ENCODE data around the gene SAP30. TPM values are rescaled to one million over a fixed set of nuclear protein-coding genes. Genes with fewer than 3 reads are reported as not detected.

SAP30 gene
- total and polyA plus RNA-seq, 10 of the 15 experiments (the other 5 are each of a cell fraction or from before 2014, with no cell fraction given) = 5.0 to 56.9 (median 23.6) TPM

- POLR2A ChIA-PET = no interaction called here
- TF ChIP-seq, protein P1, sequence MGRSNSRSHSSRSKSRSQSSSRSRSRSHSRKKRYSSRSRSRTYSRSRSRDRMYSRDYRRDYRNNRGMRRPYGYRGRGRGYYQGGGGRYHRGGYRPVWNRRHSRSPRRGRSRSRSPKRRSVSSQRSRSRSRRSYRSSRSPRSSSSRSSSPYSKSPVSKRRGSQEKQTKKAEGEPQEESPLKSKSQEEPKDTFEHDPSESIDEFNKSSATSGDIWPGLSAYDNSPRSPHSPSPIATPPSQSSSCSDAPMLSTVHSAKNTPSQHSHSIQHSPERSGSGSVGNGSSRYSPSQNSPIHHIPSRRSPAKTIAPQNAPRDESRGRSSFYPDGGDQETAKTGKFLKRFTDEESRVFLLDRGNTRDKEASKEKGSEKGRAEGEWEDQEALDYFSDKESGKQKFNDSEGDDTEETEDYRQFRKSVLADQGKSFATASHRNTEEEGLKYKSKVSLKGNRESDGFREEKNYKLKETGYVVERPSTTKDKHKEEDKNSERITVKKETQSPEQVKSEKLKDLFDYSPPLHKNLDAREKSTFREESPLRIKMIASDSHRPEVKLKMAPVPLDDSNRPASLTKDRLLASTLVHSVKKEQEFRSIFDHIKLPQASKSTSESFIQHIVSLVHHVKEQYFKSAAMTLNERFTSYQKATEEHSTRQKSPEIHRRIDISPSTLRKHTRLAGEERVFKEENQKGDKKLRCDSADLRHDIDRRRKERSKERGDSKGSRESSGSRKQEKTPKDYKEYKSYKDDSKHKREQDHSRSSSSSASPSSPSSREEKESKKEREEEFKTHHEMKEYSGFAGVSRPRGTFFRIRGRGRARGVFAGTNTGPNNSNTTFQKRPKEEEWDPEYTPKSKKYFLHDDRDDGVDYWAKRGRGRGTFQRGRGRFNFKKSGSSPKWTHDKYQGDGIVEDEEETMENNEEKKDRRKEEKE (IDR thresholded peaks at IDR 0.05) = no peak
- no peak for TF ChIP-seq SMARCA5 (IDR thresholded peaks at IDR 0.05)
- no peak for TF ChIP-seq ETV6 (conservative IDR thresholded peaks at IDR 0.05 in 1 of 2, IDR thresholded peaks at IDR 0.05 in 1 of 2; ENCODE audit: borderline replicate concordance in 1 of 2, low read depth in 1 of 2)
- TF ChIP-seq ZNF24 (IDR thresholded peaks at IDR 0.05) = no peak
- no peak for TF ChIP-seq STAT3 (IDR thresholded peaks at IDR 0.05; ENCODE audit: low read depth, low read length)
- TF ChIP-seq, protein P2, sequence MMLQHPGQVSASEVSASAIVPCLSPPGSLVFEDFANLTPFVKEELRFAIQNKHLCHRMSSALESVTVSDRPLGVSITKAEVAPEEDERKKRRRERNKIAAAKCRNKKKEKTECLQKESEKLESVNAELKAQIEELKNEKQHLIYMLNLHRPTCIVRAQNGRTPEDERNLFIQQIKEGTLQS (IDR thresholded peaks at IDR 0.05; ENCODE audit: borderline replicate concordance, extremely low read depth, low read depth, low read length) = no peak
- TF ChIP-seq, protein P3, sequence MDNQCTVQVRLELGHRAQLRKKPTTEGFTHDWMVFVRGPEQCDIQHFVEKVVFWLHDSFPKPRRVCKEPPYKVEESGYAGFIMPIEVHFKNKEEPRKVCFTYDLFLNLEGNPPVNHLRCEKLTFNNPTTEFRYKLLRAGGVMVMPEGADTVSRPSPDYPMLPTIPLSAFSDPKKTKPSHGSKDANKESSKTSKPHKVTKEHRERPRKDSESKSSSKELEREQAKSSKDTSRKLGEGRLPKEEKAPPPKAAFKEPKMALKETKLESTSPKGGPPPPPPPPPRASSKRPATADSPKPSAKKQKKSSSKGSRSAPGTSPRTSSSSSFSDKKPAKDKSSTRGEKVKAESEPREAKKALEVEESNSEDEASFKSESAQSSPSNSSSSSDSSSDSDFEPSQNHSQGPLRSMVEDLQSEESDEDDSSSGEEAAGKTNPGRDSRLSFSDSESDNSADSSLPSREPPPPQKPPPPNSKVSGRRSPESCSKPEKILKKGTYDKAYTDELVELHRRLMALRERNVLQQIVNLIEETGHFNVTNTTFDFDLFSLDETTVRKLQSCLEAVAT (IDR thresholded peaks at IDR 0.05) = no peak
- TF ChIP-seq FOS (IDR thresholded peaks at IDR 0.05; ENCODE audit: borderline replicate concordance, extremely low read depth, insufficient read length) = no peak
- TF ChIP-seq YY1 (IDR thresholded peaks at IDR 0.05; ENCODE audit: low read depth, low read length) = no peak
- no peak for TF ChIP-seq EZH2 (IDR thresholded peaks at IDR 0.05; ENCODE audit: borderline replicate concordance, control insufficient read depth, low read depth, low read length)
- TF ChIP-seq CBX5 (IDR thresholded peaks at IDR 0.05; ENCODE audit: low read depth) = no peak
- no peak for TF ChIP-seq SPI1 (IDR thresholded peaks at IDR 0.05; ENCODE audit: borderline replicate concordance, insufficient read depth, low read depth, low read length)
- no TSS peak for BruUV-seq (replicated peaks)
- H3K4me3 ChIP-seq = no peak overlapping the region
- H3K4me1 ChIP-seq (ENCODE audit: control insufficient read depth, insufficient read depth, low read length) = no peaks in the 10 kb centered on the region
- no peak for DNase-seq (ENCODE audit: low read depth, low spot score)
- no peak overlapping the region for H3K4me2 ChIP-seq (ENCODE audit: control insufficient read depth, insufficient read depth)
- no peak overlapping the region for H2AFZ ChIP-seq (ENCODE audit: control insufficient read depth, low read depth, low read length)
- H3K9ac ChIP-seq (ENCODE audit: control insufficient read depth, insufficient read depth, low read length) = no peak overlapping the region
- intact Hi-C loops (cut with micrococcal nuclease; ENCODE audit: unreplicated experiment) (loop anchor here (1.0 to 5.0 kb wide), 2 partner anchors 74 to 896 kb away; no protein-coding TSS in a partner anchor), in situ Hi-C loops (cut with MboI) (loop anchor here (10.0 kb wide), 1 partner anchor 74 kb away; no protein-coding TSS in a partner anchor)
- FAIRE-seq = no peak
- ATAC-seq = no peak
- H3K9me3 ChIP-seq (replicated peaks; ENCODE audit: control insufficient read depth, insufficient read depth, low read length) = no peaks in the 10 kb centered on the region
- H3K36me3 ChIP-seq (ENCODE audit: control insufficient read depth in 2 of 2, insufficient read depth in 2 of 2, low read length in 1 of 2) = no peaks in the 10 kb centered on the region
- CTCF ChIA-PET = interaction anchor here (0.6 to 4.4 kb wide), 54 partner anchors 8 to 1690 kb away, joined by 3 to 57 read pairs (median 5); no protein-coding TSS in a partner anchor
- RAD21 ChIA-PET (ENCODE audit: unreplicated experiment) = interaction anchor here (0.6 to 2.7 kb wide), 23 partner anchors 8 to 698 kb away, joined by 3 to 15 read pairs (median 4); no protein-coding TSS in a partner anchor
- no peaks in the 10 kb centered on the region for H3K27me3 ChIP-seq (replicated peaks in 1 of 2; ENCODE audit: control insufficient read depth in 2 of 2, insufficient read depth in 2 of 2, low read length in 1 of 2)
- SMC1A ChIA-PET (ENCODE audit: uncharacterized antibody, unreplicated experiment) = interaction anchor here (0.8 to 2.9 kb wide), 19 partner anchors 9 to 569 kb away, joined by 3 to 24 read pairs (median 4); no protein-coding TSS in a partner anchor
- no peak overlapping the region for H3K27ac ChIP-seq (ENCODE audit: control insufficient read depth, insufficient read depth)
- WGBS (ENCODE audit: insufficient coverage, insufficient replicate concordance, low lambda C conversion rate, missing lambda C conversion rate) = 100% methylated on average over 2 of the region's 2 CpGs
- H4K20me1 ChIP-seq (ENCODE audit: control insufficient read depth, insufficient read depth) = no peaks in the 10 kb centered on the region
- H3K79me2 ChIP-seq (ENCODE audit: control insufficient read depth, insufficient read depth, low read length) = no peaks in the 10 kb centered on the region
Measured at GRCh38 chr4:173420801-173421200, 50.0 kb downstream of the SAP30 start.
